HK-2 (cell line): ENCODE data around the gene GDAP1L1.
"Not testable (repeated sequence)": the region's sequence is repeated elsewhere in the genome, so short reads cannot be mapped to it uniquely, and the experiment has no call there.

ENCODE experiments used
- DNase-seq: peaks from one replicate; pipeline ENCODE4 v3.0.0-alpha.2; 2018; ENCODE audit not compliant: unreplicated experiment

The GDAP1L1 gene

GRCh38 chr20:44302026-44302669, 55.0 kb downstream of the GDAP1L1 start:
- DNase-seq = no peak

- no peak for DNase-seq
These were observed 55.6 kb downstream of the GDAP1L1 start for GRCh38 chr20:44302736-44303135.

- no peak for DNase-seq
These were observed 57.3 kb downstream of the GDAP1L1 start for GRCh38 chr20:44304383-44304782.

- no peak for DNase-seq
These were observed 59.8 kb downstream of the GDAP1L1 start for GRCh38 chr20:44306927-44307326.

GRCh38 chr20:44309763-44310663, 62.9 kb downstream of the GDAP1L1 start:
- DNase-seq = no peak

- DNase-seq = peak; percentile 100
These were observed 63.8 kb downstream of the GDAP1L1 start, which contains the start of gene FITM2 for GRCh38 chr20:44310664-44311639. Gene FITM2, minus strand, starts transcription at chr20:44311202. Its CDS starts 54 bp downstream, at chr20:44311148.

- no peak for DNase-seq
These were observed 67.8 kb downstream of the GDAP1L1 start for GRCh38 chr20:44314870-44315269.

- DNase-seq = no peak
These were observed 72.8 kb downstream of the GDAP1L1 start for GRCh38 chr20:44319839-44320422.

GRCh38 chr20:44324343-44324742, 77.2 kb downstream of the GDAP1L1 start:
- no peak for DNase-seq

- DNase-seq = no peak
These were observed 79.5 kb downstream of the GDAP1L1 start for GRCh38 chr20:44326391-44327159.

- not testable (repeated sequence) for DNase-seq
These were observed 80.6 kb downstream of the GDAP1L1 start for GRCh38 chr20:44327748-44328147.

GRCh38 chr20:44328428-44328827, 81.3 kb downstream of the GDAP1L1 start:
- DNase-seq = no peak
